Spleen (tissue), 7 donors: ENCODE results near the gene ARID4B.

ENCODE experiments used
- POLR2A ChIP-seq, 3 donors: fragments of 450-650 bp; IDR thresholded peaks; one replicate each; pipeline ENCODE4 v1.5.1; 2017; ENCODE audit warnings: antibody characterized with exemption in 3 of 3, mild to moderate bottlenecking in 1 of 3
- POLR2AphosphoS5 ChIP-seq, 3 donors: sonication (generic); formaldehyde crosslinking; IDR thresholded peaks; one replicate each; pipeline ENCODE4 v1.5.1; 2017; ENCODE audit warnings: antibody characterized with exemption in 3 of 3
- TF ChIP-seq, protein P1 (sequence below), 11 experiments: fragments of 200-600 bp in 7 of 11; fragments of 450-650 bp in 4 of 11; sonication (generic) in 4 of 11; IDR thresholded peaks in 8 of 11; conservative IDR thresholded peaks in 3 of 11; 1 replicate in 7 of 11; 2 replicates in 4 of 11; pipeline versions ENCODE4 v1.4.0 to v1.8.0; 2016 to 2021; ENCODE audit warnings: antibody characterized with exemption in 11 of 11, inconsistent platforms in 4 of 11, mild to moderate bottlenecking in 1 of 11
- donor health status: DM: no; HTN: no; CAD: no; lungs with moderate emphysema.
- donor health status: DM: no; HTN: no; CAD: no.
- donor health status: DM: no; HTN: no; CAD: no.

DNA sequence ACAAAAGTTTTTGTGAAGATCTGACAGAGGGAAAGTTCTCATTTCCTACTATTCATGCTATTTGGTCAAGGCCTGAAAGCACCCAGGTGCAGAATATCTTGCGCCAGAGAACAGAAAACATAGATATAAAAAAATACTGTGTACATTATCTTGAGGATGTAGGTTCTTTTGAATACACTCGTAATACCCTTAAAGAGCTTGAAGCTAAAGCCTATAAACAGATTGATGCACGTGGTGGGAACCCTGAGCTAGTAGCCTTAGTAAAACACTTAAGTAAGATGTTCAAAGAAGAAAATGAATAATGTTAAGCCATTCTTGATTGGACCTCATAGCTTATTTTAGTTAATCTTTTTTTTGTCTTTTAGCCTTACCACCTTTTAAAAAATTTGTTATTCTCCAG, 14.5 kb upstream of the ARID4B start:
- TF ChIP-seq POLR2A (IDR thresholded peaks at IDR 0.05) (no peak), POLR2AphosphoS5 (IDR thresholded peaks at IDR 0.05) (no peak)
- TF ChIP-seq, protein P1, sequence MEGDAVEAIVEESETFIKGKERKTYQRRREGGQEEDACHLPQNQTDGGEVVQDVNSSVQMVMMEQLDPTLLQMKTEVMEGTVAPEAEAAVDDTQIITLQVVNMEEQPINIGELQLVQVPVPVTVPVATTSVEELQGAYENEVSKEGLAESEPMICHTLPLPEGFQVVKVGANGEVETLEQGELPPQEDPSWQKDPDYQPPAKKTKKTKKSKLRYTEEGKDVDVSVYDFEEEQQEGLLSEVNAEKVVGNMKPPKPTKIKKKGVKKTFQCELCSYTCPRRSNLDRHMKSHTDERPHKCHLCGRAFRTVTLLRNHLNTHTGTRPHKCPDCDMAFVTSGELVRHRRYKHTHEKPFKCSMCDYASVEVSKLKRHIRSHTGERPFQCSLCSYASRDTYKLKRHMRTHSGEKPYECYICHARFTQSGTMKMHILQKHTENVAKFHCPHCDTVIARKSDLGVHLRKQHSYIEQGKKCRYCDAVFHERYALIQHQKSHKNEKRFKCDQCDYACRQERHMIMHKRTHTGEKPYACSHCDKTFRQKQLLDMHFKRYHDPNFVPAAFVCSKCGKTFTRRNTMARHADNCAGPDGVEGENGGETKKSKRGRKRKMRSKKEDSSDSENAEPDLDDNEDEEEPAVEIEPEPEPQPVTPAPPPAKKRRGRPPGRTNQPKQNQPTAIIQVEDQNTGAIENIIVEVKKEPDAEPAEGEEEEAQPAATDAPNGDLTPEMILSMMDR (IDR thresholded peaks at IDR 0.05 in 8 of 11, conservative IDR thresholded peaks at IDR 0.05 in 3 of 11), result no peak
